HepG2 (cell line): ENCODE data around the gene GDF11. TPM values are rescaled to one million over a fixed set of nuclear protein-coding genes. Genes with fewer than 3 reads are reported as not detected.

Source experiments
- ARID2 ChIP-seq: sonication (generic); formaldehyde crosslinking; IDR thresholded peaks from 2 replicates; pipeline ENCODE4 v1.8.1; 2022; ENCODE audit warnings: mild to moderate bottlenecking, missing genetic modification reagents, borderline replicate concordance
- ATF1 ChIP-seq: IDR thresholded peaks from 2 replicates; pipeline ENCODE4 v1.6.1; 2016; ENCODE audit warnings: mild to moderate bottlenecking, control low read depth
- BCL6 ChIP-seq: IDR thresholded peaks from 2 replicates; pipeline ENCODE4 v1.6.1; 2016; ENCODE audit warnings: missing genetic modification reagents, missing compliant biosample characterization
- CBX1 ChIP-seq: IDR thresholded peaks from one replicate; pipeline ENCODE4 v1.6.1; 2016; ENCODE audit warnings: antibody characterized with exemption, low read depth
- ELF3 ChIP-seq: IDR thresholded peaks from 2 replicates; pipeline ENCODE4 v1.6.1; 2016; ENCODE audit warnings: missing genetic modification reagents, missing compliant biosample characterization
- GTF2F1 ChIP-seq: fragments of 150-350 bp; IDR thresholded peaks from 2 replicates; pipeline ENCODE4 v1.6.1; 2014; ENCODE audit warnings: low read length
- GZF1 ChIP-seq: sonication (generic); formaldehyde crosslinking; IDR thresholded peaks from 2 replicates; pipeline ENCODE4 v1.5.1; 2020; ENCODE audit warnings: mild to moderate bottlenecking, missing genetic modification reagents
- KLF11 ChIP-seq: IDR thresholded peaks from 2 replicates; pipeline ENCODE4 v1.6.1; 2016; ENCODE audit warnings: missing compliant biosample characterization
- MEIS1 ChIP-seq: sonication (generic); formaldehyde crosslinking; IDR thresholded peaks from 2 replicates; pipeline ENCODE4 v1.9.0; 2021; ENCODE audit warnings: mild to moderate bottlenecking, missing genetic modification reagents, moderate library complexity, borderline replicate concordance
- MXD4 ChIP-seq: IDR thresholded peaks from 2 replicates; pipeline ENCODE4 v1.6.1; 2016; ENCODE audit warnings: mild to moderate bottlenecking, missing biosample characterization, missing genetic modification reagents
- PHB2 ChIP-seq: fragments of 450-650 bp; IDR thresholded peaks from 2 replicates; pipeline ENCODE4 v1.6.1; 2018; ENCODE audit not compliant: partially characterized antibody
- U2AF2 ChIP-seq: fragments of 200-400 bp; formaldehyde crosslinking; IDR thresholded peaks from 2 replicates; pipeline ENCODE4 v1.6.1; 2017; ENCODE audit warnings: low read depth, mild to moderate bottlenecking, low read length
- ZNF136 ChIP-seq: sonication (generic); formaldehyde crosslinking; IDR thresholded peaks from 2 replicates; pipeline ENCODE4 v1.8.1; 2022; ENCODE audit warnings: low read depth, mild to moderate bottlenecking, moderate library complexity, missing genetic modification reagents
- ZNF17 ChIP-seq: sonication (generic); formaldehyde crosslinking; IDR thresholded peaks from 2 replicates; pipeline ENCODE4 v1.5.0; 2020; ENCODE audit warnings: mild to moderate bottlenecking, missing genetic modification reagents
- ZNF292 ChIP-seq: sonication (generic); formaldehyde crosslinking; IDR thresholded peaks from 2 replicates; pipeline ENCODE4 v1.8.1; 2022; ENCODE audit warnings: mild to moderate bottlenecking, low read depth, missing genetic modification reagents, borderline replicate concordance
- ZNF3 ChIP-seq: IDR thresholded peaks from 2 replicates; pipeline ENCODE4 v1.7.0; 2017; ENCODE audit warnings: inconsistent platforms
- ZNF883 ChIP-seq: sonication (generic); formaldehyde crosslinking; IDR thresholded peaks from 2 replicates; pipeline ENCODE4 v1.5.1; 2020; ENCODE audit warnings: mild to moderate bottlenecking, missing genetic modification reagents; ENCODE audit errors: not compliant biosample characterization
- polyA plus RNA-seq, 8 experiments: library from polyadenylated mRNA; depleted of rRNA in 3 of 8; stranded (reverse) in 7 of 8; unstranded in 1 of 8; fragments of >200 nt; fragmentation: Illumina TruSeq in 4 of 8; extraction: Trizol in 4 of 8; gene quantifications; 2 replicates each; pipeline versions ENCODE4 v1.2.1 to v1.2.3, GENCODE V29; 2011 to 2016; ENCODE audit warnings: low read depth in 4 of 8, missing spikeins in 1 of 8, mixed read lengths in 1 of 8; ENCODE audit not compliant: insufficient read depth in 1 of 8
- total RNA-seq, 5 experiments: library from RNA; depleted of rRNA; stranded (reverse); fragments of >200 nt; fragmentation: Illumina TruSeq; extraction: Trizol; gene quantifications; 2 replicates each; pipeline ENCODE4 v1.2.3, GENCODE V29; 2016; ENCODE audit warnings: low read depth in 1 of 5
- TF ChIP-seq, protein P1 (sequence below): sonication (generic); formaldehyde crosslinking; IDR thresholded peaks from 2 replicates; pipeline ENCODE4 v1.4.0; 2020; ENCODE audit warnings: missing genetic modification reagents, borderline replicate concordance
- TF ChIP-seq, protein P2 (sequence below): sonication (generic); formaldehyde crosslinking; IDR thresholded peaks from 2 replicates; pipeline ENCODE4 v1.4.0; 2020; ENCODE audit warnings: mild to moderate bottlenecking, missing genetic modification reagents
- TF ChIP-seq, protein P3 (sequence below): sonication (generic); formaldehyde crosslinking; IDR thresholded peaks from 2 replicates; pipeline ENCODE4 v1.5.1; 2020; ENCODE audit warnings: mild to moderate bottlenecking, missing genetic modification reagents, moderate library complexity
- TF ChIP-seq, protein P4 (sequence below): sonication (generic); formaldehyde crosslinking; IDR thresholded peaks from 2 replicates; pipeline ENCODE4 v1.4.0; 2020; ENCODE audit warnings: missing genetic modification reagents
- TF ChIP-seq, protein P5 (sequence below): IDR thresholded peaks from 2 replicates; pipeline ENCODE4 v1.6.1; 2016; ENCODE audit warnings: missing compliant biosample characterization, missing genetic modification reagents, borderline replicate concordance

Gene GDF11
- total and polyA plus RNA-seq, 2 of the 13 experiments (the other 11 are each of a cell fraction or from before 2014, with no cell fraction given): 0.63 to 1.5 TPM

DNA sequence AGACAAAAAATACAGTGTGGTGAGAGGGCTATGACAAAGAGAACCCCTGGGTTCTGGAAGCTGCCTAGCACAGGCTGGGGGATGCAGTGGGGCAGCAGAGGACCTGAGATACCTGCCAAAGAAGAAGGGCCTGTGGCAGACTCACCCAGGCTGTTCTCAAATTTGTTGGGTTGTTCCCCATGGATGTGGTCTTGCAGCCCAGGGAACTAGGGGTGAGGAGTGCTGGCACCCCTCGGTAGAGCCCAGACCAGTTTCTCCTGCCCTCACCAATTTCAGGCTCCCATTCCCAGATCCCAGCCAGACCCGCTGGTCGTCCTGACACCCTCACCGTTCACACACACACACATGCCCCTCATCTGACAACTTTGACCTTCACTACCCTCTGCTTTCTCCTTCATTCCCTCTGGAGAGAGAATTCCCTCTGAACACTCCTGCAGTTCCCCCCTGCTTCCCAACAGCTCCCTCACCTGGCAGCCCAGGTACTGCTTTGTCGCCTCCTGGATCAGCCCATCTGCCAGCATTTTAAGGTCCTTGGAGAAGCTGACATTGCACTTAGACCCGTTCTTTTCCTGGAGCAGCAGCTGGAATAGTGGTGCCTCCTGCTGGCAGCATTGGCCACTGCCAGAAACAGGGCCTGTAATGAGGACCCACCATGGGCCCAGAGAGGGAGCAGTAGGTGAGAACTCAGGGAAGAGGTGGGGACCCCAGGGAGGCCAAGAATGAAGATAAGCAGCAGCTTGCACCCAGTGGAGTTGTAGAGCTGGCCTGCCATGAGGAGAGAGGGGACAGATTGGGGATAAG, 5.9 kb upstream of the GDF11 start (continued):
- TF ChIP-seq MEIS1 (CRISPR knock-in tag) (no peak), MXD4 (no peak), GZF1 (CRISPR knock-in tag) (no peak), U2AF2 (no peak), ZNF3 (CRISPR knock-in tag) (no peak), CBX1 (no peak), ZNF883 (CRISPR knock-in tag) (no peak), ZNF292 (CRISPR knock-in tag) (no peak; the same call in 1 of the 2 replicates), GTF2F1 (no peak), PHB2 (no peak), ARID2 (no peak), KLF11 (CRISPR knock-in tag) (no peak), BCL6 (no peak), ELF3 (CRISPR knock-in tag) (peak; percentile 81), ATF1 (no peak), ZNF136 (CRISPR knock-in tag) (no peak), ZNF17 (CRISPR knock-in tag) (no peak)
- TF ChIP-seq, protein P1, sequence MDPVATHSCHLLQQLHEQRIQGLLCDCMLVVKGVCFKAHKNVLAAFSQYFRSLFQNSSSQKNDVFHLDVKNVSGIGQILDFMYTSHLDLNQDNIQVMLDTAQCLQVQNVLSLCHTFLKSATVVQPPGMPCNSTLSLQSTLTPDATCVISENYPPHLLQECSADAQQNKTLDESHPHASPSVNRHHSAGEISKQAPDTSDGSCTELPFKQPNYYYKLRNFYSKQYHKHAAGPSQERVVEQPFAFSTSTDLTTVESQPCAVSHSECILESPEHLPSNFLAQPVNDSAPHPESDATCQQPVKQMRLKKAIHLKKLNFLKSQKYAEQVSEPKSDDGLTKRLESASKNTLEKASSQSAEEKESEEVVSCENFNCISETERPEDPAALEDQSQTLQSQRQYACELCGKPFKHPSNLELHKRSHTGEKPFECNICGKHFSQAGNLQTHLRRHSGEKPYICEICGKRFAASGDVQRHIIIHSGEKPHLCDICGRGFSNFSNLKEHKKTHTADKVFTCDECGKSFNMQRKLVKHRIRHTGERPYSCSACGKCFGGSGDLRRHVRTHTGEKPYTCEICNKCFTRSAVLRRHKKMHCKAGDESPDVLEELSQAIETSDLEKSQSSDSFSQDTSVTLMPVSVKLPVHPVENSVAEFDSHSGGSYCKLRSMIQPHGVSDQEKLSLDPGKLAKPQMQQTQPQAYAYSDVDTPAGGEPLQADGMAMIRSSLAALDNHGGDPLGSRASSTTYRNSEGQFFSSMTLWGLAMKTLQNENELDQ: no peak
- TF ChIP-seq, protein P2, sequence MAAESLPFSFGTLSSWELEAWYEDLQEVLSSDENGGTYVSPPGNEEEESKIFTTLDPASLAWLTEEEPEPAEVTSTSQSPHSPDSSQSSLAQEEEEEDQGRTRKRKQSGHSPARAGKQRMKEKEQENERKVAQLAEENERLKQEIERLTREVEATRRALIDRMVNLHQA (CRISPR knock-in tag): no peak
- TF ChIP-seq, protein P3, sequence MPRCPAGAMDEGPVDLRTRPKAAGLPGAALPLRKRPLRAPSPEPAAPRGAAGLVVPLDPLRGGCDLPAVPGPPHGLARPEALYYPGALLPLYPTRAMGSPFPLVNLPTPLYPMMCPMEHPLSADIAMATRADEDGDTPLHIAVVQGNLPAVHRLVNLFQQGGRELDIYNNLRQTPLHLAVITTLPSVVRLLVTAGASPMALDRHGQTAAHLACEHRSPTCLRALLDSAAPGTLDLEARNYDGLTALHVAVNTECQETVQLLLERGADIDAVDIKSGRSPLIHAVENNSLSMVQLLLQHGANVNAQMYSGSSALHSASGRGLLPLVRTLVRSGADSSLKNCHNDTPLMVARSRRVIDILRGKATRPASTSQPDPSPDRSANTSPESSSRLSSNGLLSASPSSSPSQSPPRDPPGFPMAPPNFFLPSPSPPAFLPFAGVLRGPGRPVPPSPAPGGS: no peak
- TF ChIP-seq, protein P4, sequence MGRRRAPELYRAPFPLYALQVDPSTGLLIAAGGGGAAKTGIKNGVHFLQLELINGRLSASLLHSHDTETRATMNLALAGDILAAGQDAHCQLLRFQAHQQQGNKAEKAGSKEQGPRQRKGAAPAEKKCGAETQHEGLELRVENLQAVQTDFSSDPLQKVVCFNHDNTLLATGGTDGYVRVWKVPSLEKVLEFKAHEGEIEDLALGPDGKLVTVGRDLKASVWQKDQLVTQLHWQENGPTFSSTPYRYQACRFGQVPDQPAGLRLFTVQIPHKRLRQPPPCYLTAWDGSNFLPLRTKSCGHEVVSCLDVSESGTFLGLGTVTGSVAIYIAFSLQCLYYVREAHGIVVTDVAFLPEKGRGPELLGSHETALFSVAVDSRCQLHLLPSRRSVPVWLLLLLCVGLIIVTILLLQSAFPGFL (CRISPR knock-in tag): no peak
- TF ChIP-seq, protein P5, sequence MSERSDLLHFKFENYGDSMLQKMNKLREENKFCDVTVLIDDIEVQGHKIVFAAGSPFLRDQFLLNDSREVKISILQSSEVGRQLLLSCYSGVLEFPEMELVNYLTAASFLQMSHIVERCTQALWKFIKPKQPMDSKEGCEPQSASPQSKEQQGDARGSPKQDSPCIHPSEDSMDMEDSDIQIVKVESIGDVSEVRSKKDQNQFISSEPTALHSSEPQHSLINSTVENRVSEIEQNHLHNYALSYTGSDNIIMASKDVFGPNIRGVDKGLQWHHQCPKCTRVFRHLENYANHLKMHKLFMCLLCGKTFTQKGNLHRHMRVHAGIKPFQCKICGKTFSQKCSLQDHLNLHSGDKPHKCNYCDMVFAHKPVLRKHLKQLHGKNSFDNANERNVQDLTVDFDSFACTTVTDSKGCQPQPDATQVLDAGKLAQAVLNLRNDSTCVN (CRISPR knock-in tag): no peak
